ENCODE data around the gene WSB2.

Gene WSB2

GRCh38 chr12:117986705-117987469, 74.1 kb downstream of the WSB2 start:
- DNase-seq, result no peak

- no peak for DNase-seq
Observed at GRCh38 chr12:117985182-117985581, 75.8 kb downstream of the WSB2 start.
